Mammary epithelial cell (primary cell): ENCODE data around the gene PTGDS.

Source experiments
- CTCF ChIP-seq, 2 donors: IDR thresholded peaks in 1 of 2; conservative IDR thresholded peaks in 1 of 2; 2 replicates each; pipeline ENCODE4 v1.5.1; 2011 to 2012; ENCODE audit warnings: inconsistent platforms in 2 of 2, low read length in 2 of 2, mild to moderate bottlenecking in 2 of 2, control low read depth in 1 of 2, low read depth in 1 of 2; ENCODE audit not compliant: insufficient read depth in 1 of 2; ENCODE audit errors: extremely low read depth in 1 of 2
- EZH2 ChIP-seq: IDR thresholded peaks from 2 replicates; pipeline ENCODE4 v1.6.1; 2012; ENCODE audit warnings: low read length, inconsistent platforms, borderline replicate concordance

GRCh38 chr9:136950656-136951276, 26.5 kb upstream of the PTGDS start:
- TF ChIP-seq EZH2 (no peak), CTCF (conservative IDR thresholded peaks at IDR 0.05 in 1 of 2, IDR thresholded peaks at IDR 0.05 in 1 of 2; ENCODE audit: extremely low read depth in 1 of 2, insufficient read depth in 1 of 2, low read depth in 1 of 2, low read length in 2 of 2) (no peak)
